Caki2 (cell line): Measurements from ENCODE around the gene DNAAF5. TPM values are rescaled to one million over a fixed set of nuclear protein-coding genes. Genes with fewer than 3 reads are reported as not detected.

Experiments
- DNase-seq: peaks from one replicate; pipeline ENCODE4 v3.0.0-alpha.2; 2015; ENCODE audit warnings: low read depth
- in situ Hi-C: cut with HindIII; loops from 2 replicates; pipeline ENCODE4 v1.10.0; 2016; ENCODE audit warnings: low sequenced_read_pairs, low pct_unique_long_range_greater_than_20kb, mixed read lengths
- total RNA-seq: library from RNA; depleted of rRNA; stranded (reverse); fragments of >200 nt; shearing (Covaris generic); gene quantifications from 2 replicates; pipeline ENCODE4 v1.2.3, GENCODE V29; 2014; ENCODE audit warnings: low replicate concordance

Gene DNAAF5
- total RNA-seq, 1 experiment from 2014 or later: 77.4 TPM

GRCh38 chr7:816300-816750 is 89.8 kb downstream of the DNAAF5 start:
- in situ Hi-C loops: no loop called here
- DNase-seq: peak; percentile 94

DNA sequence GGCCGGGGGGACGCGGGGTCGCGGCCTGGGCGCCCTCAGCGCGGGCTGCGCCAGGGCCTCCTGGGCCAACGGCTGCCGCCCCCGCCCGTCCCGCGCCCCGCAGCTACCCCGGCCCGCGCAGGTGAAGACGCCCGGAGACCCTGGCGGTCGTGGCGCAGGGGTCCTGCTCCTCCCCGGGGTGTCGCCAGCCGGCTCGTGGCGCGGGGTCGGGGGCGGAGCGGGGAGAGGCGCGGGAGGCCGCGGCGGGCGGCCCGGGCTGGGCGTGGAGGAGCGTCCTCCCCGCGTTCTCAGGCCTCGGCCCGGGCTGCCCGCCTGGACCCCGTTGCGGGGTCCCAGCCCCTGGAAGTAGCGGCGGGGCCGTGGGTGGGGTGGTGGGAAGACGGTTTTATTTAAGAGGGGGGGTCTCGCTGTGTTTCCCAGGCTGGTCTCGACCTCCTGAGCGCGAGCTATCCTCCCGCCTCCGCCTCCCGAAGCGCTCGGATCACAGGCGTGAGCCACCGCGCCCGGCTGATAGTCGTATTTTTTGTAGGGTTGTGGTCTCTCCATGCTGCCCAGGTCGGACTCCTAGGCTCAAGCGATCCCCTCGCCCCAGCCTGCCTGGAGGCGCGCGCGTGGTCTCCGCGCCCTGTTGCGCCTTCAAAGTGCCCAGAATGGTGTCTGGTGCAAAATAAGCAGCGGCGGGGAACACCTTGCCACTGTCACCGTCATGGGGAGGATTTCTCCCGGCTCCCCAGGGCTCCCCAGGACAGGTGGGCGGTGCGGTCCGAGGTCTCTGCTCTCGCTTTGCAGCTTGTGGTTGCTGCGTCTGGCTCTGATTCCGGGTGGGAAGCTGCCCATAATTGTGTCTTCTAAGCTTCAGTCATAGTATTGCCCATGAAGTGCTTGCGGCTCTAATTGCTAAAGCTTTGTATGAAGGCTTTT is 90.5 kb downstream of the DNAAF5 start:
- in situ Hi-C loops: no loop called here
- no peak for DNase-seq

GRCh38 chr7:818031-818699 is 91.7 kb downstream of the DNAAF5 start:
- in situ Hi-C loops: no loop called here
- DNase-seq: no peak

DNA sequence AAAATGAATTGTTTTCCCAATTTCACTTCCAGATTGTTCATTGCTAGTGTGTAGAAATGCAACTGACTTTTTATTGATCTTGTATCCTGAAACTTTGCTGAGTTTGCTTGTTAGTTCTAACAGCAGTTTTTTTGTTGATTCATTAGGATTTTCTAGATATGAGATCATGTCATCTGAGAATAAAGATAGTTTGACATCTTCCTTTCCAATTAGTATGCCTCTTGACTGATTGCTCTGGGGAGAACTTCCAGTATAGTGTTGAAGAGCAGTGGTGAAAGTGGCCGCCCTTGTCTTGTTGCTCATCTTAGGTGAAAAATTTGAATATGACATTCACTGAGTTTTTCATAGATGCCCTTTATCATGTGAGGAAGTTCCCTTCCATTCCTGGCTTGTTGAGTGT is 93.8 kb downstream of the DNAAF5 start:
- no peak for DNase-seq

GRCh38 chr7:821688-822087 is 95.2 kb downstream of the DNAAF5 start:
- in situ Hi-C loops: no loop called here
- DNase-seq: no peak

More for the DNA sequence above, 93.8 kb downstream of the DNAAF5 start:
- in situ Hi-C loops: no loop called here

DNA sequence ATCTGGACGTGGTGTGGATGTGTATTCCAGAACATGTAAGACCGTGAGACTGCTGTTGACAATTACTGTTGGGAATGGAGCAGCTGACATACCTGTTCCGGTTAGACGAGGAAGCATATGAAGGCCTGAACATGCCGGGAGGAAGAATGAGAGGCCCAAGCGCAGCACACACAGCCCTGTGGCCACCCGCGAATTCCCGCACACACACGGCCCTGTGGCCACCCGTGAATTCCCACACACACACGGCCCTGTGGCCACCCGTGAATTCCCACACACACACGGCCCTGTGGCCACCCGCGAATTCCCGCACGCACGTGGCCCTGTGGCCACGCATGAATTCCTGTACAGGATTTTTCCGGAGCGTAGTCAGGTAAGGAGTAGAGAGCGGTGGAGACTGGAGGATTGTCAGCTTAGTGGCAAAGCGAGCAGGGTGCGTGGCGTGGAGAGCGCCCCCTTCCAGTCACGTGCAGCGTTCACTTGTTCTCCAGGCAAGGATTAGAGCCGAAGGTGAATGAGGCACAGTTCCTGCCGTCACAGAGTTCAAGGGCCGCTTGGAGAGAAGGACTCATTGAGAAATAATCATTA is 96.3 kb downstream of the DNAAF5 start:
- DNase-seq: no peak
- in situ Hi-C loops: no loop called here

- in situ Hi-C loops: no loop called here
Observed at GRCh38 chr7:823649-824048, 97.2 kb downstream of the DNAAF5 start.

DNA sequence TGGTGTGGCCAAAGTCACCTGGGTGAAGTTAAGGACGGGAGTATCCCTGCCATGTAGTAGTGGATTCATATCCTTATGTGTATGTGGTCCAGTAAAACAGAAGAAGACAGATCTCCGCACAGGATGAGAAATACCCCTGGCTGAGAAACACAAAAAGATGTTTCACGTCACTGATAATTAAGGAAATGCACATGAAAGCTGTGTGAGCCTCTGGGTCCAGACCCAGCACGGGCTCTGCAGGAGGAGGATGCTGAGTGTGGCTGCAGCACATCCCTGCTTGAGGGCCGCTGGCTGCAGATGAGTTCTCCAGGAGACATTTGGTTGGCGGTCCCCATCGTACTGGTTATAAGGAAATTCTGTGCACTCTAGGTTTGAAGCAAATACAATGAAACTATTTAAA is 97.6 kb downstream of the DNAAF5 start:
- in situ Hi-C loops: no loop called here

More at GRCh38 chr7:823649-824048, 97.2 kb downstream of the DNAAF5 start:
- no peak for DNase-seq

GRCh38 chr7:824664-825063 is 98.2 kb downstream of the DNAAF5 start:
- no peak for DNase-seq
- in situ Hi-C loops: no loop called here

More for the DNA sequence above, 97.6 kb downstream of the DNAAF5 start:
- no peak for DNase-seq

GRCh38 chr7:825386-825785 is 98.9 kb downstream of the DNAAF5 start:
- DNase-seq: no peak
- in situ Hi-C loops: no loop called here

- in situ Hi-C loops: no loop called here
- no peak for DNase-seq
Observed at GRCh38 chr7:826230-826917, 99.9 kb downstream of the DNAAF5 start.

- no peak for DNase-seq
Observed at GRCh38 chr7:828793-829561, 102.5 kb downstream of the DNAAF5 start.

DNA sequence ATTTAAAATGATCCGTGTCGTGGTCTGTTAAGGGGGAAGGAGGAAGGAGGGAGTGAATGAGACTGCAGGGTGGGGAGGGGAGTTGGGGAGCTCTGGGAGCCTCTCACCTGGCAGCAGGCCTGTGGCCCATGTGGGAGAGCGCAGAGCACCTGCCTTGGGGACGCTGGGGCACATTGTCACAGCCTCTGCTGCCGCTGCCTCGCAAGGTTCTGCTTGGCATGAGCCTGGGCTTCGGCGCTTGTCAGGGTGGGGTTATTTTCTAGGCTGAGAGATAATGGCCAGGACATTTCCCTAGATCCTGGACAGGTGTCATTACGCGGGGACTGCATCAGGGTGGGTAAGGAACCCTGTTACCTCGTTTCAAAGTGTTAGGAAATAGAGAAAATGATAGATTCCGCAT is 103.6 kb downstream of the DNAAF5 start:
- no peak for DNase-seq
- in situ Hi-C loops: no loop called here

More at GRCh38 chr7:828793-829561, 102.5 kb downstream of the DNAAF5 start:
- in situ Hi-C loops: no loop called here

DNA sequence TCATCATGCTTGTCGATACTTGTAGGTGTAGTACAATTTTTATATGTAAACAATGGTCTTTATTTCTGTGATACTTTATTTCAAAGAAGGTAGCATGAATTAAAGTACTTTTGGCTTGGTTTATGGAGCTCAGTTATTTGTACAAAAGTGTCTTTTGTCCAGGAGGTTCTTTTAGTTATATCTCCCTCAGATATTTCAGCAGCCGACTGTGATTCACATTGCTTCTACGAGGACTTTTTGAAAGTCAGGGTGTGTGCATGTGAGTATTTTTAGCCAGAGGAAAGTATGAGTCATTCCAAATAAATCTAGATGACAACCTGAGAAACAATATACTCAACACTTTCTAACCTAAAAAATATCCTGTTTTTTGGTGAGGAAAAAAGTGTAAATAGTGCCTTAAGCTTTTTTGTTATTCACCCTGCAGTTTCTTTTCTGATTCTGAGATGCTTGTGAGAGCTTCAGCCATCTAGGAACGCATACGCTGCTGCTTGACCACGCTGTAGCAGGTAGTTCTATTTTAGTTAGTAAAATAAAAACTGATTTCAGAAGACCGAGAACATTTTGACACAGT is 105.2 kb downstream of the DNAAF5 start:
- peak; percentile 85 for DNase-seq
- in situ Hi-C loops: no loop called here

DNA sequence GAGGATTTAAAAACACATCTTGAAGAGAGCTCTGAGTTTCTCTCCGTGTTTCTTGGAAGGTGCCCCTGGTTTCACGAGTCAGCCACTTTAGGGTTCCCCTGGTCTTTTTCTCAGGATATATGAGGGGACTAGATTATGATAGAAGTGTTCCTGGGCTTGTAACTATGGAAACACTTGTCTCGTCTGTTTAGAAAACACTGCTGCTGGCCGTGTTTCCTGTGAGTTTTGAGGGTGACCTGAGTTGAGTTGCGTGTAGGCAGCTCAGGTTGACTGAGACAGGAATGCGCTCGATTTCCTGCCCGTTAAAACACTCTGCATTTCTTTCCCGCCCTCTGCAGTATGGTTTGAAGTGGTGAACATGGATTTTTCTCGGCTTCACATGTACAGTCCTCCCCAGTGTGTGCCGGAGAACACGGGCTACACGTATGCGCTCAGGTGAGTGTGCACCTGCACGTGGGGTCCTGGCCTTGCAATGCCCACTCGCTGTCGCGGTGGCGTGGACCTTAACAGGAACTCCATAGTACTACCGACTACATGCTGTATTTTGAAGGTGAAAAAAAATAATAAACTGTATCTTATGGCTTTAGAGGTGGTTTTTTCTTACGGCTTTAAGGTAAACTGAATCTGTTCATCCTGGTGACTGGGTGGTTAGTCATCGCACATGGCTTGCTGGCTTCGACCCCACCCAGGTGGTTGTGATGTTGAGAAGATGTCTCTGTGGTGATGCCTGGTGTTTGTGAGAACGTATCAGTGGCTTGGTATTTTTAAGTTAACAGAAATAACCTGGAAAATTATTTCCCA is 105.9 kb downstream of the DNAAF5 start, which contains the start of gene SUN1:
Gene SUN1 (plus strand): TSS at position 310 of the 801 bp plus-strand sequence. CDS start 49 bp downstream, at position 359.
- in situ Hi-C loops: no loop called here
- peak; percentile 89 for DNase-seq

DNA sequence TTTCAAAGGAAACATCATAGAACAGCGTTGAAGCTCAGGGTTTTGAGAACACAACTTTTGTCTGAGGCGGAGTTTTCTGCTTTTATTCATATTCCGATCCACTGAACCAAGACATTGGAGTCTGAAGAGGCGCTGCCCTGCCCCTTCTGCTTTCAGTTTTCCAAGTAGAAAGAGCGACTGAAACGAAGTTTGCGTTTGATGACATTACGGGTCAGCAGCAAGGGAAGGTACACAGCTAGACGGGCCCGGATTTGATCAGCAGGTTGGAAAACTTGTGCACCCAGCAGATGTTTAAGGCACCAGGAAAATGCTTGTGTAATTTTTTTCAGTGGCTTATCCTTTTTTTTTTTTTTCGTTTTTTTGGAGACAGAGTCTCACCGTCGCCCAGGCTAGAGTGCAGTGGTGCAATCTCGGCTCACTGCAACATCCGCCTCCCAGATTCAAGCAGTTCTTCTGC is 106.5 kb downstream of the DNAAF5 start:
- DNase-seq: no peak
- in situ Hi-C loops: no loop called here
